ENCODE measurements around the gene C5orf15.
"Not testable (repeated sequence)": the region's sequence is repeated elsewhere in the genome, so short reads cannot be mapped to it uniquely, and the experiment has no call there.

C5orf15 gene

GRCh38 chr5:133993185-133993936 is 24.9 kb upstream of the C5orf15 start:
- DNase-seq = no peak

GRCh38 chr5:133992429-133993155 is 24.2 kb upstream of the C5orf15 start:
- DNase-seq = no peak

GRCh38 chr5:133991171-133991910 is 22.9 kb upstream of the C5orf15 start:
- DNase-seq = no peak

- no peak for DNase-seq
Measured at GRCh38 chr5:133990396-133990795, 22.0 kb upstream of the C5orf15 start.

GRCh38 chr5:133985540-133986180 is 17.2 kb upstream of the C5orf15 start:
- no peak for DNase-seq

- DNase-seq = no peak
Measured at GRCh38 chr5:133983674-133984073, 15.2 kb upstream of the C5orf15 start.

- DNase-seq = no peak
Measured at GRCh38 chr5:133981714-133982113, 13.3 kb upstream of the C5orf15 start.

- no peak for DNase-seq
Measured at GRCh38 chr5:133980652-133981051, 12.2 kb upstream of the C5orf15 start.

GRCh38 chr5:133978943-133979342 is 10.5 kb upstream of the C5orf15 start:
- no peak for DNase-seq

- DNase-seq = no peak
Measured at GRCh38 chr5:133977858-133978257, 9.4 kb upstream of the C5orf15 start.

- no peak for DNase-seq
Measured at GRCh38 chr5:133977161-133977787, 8.8 kb upstream of the C5orf15 start.

- DNase-seq = not testable (repeated sequence)
Measured at GRCh38 chr5:133975546-133975945, 7.1 kb upstream of the C5orf15 start.

GRCh38 chr5:133974142-133974541 is 5.7 kb upstream of the C5orf15 start:
- no peak for DNase-seq

GRCh38 chr5:133970325-133970909 is 2.0 kb upstream of the C5orf15 start:
- no peak for DNase-seq

- DNase-seq = no peak
Measured at GRCh38 chr5:133969654-133970324, 1.4 kb upstream of the C5orf15 start.

GRCh38 chr5:133967698-133968203 is 674 bp downstream of the C5orf15 start:
- no peak for DNase-seq

GRCh38 chr5:133967124-133967523 is 1.3 kb downstream of the C5orf15 start:
- no peak for DNase-seq

- no peak for DNase-seq
Measured at GRCh38 chr5:133966090-133966489, 2.3 kb downstream of the C5orf15 start.

GRCh38 chr5:133963493-133964128 is 4.8 kb downstream of the C5orf15 start:
- DNase-seq = no peak

- DNase-seq = no peak
Measured at GRCh38 chr5:133962801-133963476, 5.5 kb downstream of the C5orf15 start.

Measured in NCI-H187 treated with DMSO at 0.1 percent for 48 hours (cell line).